Cortex of kidney (tissue), 1 donor: ENCODE measurements around the gene OR13C5.

Source experiments
- DNase-seq: peaks from one replicate; lab custom pipeline; 2025; lab: John Stamatoyannopoulos, UW

OR13C5 gene

GRCh38 chr9:104553261-104553660 is 46.0 kb downstream of the OR13C5 start:
- no peak for DNase-seq
